Activated T-cell treated with anti-CD3 and anti-CD28 coated beads, Interleukin-2, amount 50 U/mL, for 1 hour (primary cell): ENCODE results near the gene ACAP1.
"Not testable (repeated sequence)": the region's sequence is repeated elsewhere in the genome, so short reads cannot be mapped to it uniquely, and the experiment has no call there.

Experiments used
- DNase-seq: peaks from one replicate; pipeline ENCODE4 v3.0.0-alpha.2; 2020

Gene ACAP1

GRCh38 chr17:7356756-7357155 lies 20.4 kb downstream of the ACAP1 start:
- no peak for DNase-seq

DNA sequence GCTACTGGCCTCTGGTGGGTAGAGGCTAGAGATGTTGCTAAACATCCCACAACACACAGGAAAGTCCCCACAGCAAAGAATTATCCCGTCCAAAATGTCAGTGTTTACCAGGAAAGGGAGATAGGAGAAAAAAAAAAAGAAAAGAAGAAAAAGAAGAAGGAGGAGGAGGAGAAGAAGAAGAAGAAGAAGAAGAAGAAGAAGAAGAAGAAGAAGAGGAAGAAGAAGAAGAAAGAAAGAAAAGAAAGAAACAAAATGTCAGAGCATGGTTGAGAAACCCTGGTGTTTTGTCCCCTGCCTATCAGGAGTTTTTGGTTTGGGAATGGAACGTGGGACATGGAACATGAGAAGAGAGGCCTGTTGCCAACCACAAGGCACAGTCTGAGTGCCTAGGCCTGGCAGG lies 21.1 kb downstream of the ACAP1 start:
- DNase-seq: no peak

- DNase-seq: no peak
Measured at GRCh38 chr17:7361906-7362305, 25.6 kb downstream of the ACAP1 start.

DNA sequence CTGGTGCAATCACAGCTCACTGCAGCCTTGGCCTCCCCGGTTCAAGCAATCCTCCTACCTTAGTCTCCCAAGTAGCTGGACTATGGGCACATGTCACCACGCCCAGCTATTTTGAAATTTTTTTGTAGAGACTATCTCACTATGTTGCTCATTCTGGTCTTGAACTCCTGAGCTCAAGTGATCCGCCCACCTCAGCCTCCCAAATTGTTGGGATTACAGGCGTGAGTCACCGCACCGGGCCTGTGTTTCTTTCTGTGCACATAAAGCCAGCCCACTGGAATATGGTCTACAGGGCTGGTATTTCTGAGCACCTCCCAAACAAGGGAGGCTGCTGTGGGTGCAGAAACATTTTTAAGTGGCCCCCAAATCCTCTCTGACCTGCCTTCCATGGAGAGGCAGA lies 27.0 kb downstream of the ACAP1 start:
- DNase-seq: no peak

GRCh38 chr17:7365963-7366362 lies 29.6 kb downstream of the ACAP1 start:
- DNase-seq: not testable (repeated sequence)

- no peak for DNase-seq
Measured at GRCh38 chr17:7367083-7367482, 30.8 kb downstream of the ACAP1 start.

GRCh38 chr17:7367918-7368598 lies 31.7 kb downstream of the ACAP1 start:
- DNase-seq: no peak

- DNase-seq: not testable (repeated sequence)
Measured at GRCh38 chr17:7368599-7368994, 32.3 kb downstream of the ACAP1 start.

- no peak for DNase-seq
Measured at GRCh38 chr17:7369825-7370224, 33.5 kb downstream of the ACAP1 start.

DNA sequence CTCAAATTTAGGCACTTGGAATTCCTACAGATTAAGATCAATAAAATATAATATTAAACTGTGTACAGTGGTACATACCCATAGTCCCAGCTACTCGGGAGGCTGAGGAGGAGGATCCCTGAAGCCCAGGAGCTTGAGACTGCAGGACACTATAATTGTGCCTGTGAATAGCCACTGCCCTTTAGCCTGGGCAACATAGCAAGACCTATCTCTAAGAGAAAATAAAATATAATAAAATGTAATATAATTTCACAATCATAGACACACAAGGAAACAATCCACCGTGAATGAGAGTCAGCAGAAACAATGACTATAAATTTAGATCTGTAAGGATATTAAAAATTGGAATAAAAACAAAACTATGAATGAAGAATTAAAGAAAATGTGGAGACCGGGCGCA lies 34.5 kb downstream of the ACAP1 start:
- no peak for DNase-seq

GRCh38 chr17:7374353-7374752 lies 38.0 kb downstream of the ACAP1 start:
- no peak for DNase-seq

- no peak for DNase-seq
Measured at GRCh38 chr17:7379134-7379533, 42.8 kb downstream of the ACAP1 start.

GRCh38 chr17:7380321-7380720 lies 44.0 kb downstream of the ACAP1 start:
- DNase-seq: no peak

DNA sequence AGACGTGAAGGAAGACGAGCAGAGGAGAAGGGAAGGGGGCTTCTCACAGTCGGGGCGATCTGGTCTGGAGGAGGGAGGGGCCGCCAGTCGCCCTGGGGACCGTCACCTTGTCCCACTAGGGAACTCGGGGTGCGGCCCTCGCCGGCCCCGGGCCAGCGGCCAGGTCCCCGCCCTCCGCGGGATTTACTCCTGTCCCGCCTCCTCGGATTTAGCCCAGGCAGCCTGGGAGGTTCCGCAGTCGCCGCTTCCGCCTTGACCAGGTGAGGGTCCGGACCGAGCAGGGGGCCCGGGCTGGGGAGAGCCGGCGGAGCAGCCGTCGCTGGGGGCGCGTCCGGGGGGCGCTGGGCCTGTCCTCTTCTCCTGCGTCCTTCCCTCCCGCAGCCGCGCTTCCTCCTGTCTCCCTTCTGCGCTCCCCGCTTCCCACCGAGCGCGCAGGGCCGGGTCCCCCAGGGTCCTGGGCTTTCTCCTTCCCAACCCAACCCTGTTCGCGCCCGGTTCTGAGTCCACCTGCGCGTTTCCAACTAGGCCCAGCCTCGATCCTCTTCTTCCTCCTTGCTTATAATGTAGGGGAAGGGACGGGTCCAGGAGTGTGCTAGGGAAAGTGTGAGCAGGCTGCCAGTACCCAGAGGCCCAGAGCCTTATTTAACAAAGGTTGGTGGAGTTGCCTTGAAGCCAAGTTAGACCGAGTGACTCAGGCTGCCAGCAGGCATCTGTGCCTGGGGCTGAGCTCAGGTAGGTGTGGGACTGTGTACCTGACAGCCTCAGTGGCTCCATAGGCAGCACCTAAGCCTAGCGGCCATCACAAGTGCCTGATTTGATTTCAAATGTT lies 44.7 kb downstream of the ACAP1 start, which contains the start of gene TNK1:
TSS of gene TNK1 (plus strand) at position 235 of the 829 bp plus-strand sequence. CDS start 1,838 bp downstream, outside the sequence.
- no peak for DNase-seq

- DNase-seq: no peak
Measured at GRCh38 chr17:7382901-7383300, 46.6 kb downstream of the ACAP1 start.

- no peak for DNase-seq
Measured at GRCh38 chr17:7383371-7383741, 47.0 kb downstream of the ACAP1 start.

DNA sequence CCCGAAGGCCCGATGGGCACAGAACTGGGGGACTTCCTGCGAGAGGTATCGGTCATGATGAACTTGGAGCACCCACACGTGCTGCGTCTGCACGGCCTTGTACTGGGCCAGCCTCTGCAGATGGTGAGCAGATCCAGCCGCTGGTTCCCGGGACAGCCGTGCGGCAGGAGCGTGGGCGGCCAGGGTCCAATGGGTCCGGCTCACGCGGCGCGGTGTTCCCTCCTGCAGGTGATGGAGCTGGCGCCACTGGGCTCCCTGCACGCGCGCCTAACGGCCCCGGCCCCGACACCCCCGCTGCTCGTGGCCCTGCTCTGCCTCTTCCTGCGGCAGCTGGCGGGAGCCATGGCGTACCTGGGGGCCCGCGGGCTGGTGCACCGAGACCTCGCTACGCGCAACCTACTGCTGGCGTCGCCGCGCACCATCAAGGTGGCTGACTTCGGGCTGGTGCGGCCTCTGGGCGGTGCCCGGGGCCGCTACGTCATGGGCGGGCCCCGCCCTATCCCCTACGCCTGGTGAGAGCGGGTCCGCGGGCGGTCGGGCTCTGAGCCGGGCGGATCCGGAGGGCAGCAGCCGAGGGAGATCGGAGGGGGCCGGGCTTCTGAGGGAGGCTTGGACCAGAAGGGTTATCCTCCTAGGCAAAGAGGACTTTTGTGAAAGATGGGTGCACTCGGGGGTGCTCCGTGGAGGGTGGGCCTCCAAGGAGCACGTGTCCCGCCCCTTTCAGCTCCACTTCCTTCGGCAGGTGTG lies 47.6 kb downstream of the ACAP1 start:
- DNase-seq: peak; percentile 88

GRCh38 chr17:7384489-7385081 lies 48.3 kb downstream of the ACAP1 start:
- DNase-seq: no peak

DNA sequence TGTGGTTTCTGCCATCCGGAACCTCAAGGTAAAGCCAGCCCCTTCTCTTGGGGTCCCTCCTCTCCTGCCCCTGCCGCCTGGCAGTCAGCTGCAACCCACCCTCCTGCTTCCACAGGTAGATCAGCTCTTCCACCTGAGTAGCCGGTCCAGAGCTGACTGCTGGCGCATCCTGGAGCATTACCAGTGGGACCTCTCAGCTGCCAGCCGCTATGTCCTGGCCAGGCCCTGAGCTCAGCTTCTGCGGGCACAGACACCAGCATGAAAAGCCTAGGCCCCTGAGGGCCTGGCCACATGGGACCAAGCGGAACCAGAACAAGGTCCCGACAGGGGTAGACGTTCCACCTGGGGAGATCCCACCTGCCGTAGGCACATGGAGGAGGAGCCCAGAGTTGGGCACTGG lies 52.5 kb downstream of the ACAP1 start:
- DNase-seq: no peak

DNA sequence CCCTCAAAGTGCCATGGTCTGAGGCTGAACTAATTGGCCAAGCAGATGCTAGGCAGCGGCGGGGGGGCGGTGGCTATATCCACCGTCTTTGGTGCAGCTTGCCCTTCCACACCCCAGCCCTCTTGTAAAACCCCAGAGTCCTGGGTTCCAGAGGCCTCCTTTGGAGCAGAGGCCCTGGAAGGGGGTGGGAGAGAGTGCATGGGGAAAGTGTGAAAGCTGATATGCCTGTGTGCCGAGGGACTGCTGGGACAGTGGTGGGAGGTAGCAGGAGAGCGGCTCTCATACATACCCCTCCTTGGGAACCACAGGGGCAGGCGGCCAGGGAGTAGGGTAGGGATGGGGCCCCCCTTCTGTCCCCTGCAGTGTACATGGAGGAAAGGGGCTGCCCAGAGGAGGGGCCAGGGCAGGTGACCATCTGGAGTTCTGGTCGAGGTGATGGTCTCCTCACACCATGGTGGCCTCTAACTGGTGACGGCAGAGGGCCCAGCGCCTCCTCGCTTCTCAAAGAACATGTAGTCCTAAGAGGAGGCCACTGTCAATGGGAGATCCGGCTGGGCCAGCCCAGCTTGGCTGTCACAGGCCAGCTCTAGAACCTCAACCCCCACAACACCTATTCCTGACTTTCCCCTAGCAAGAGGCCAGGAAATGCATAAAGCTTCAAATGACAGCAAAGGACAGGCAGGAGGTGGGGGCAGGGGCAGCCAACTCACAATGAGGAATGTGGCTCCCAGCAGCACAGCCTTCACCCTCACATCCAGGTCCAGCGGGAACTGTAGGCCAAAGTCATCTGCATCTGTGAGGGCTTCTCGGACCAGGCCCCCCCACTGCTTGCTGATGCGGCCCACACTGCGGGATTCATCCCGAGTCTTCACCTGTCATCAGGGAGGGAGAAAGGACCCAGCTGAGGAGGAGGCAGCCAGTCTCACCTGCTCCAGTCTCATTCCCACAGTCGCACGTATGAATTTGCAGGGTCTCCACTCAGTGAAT lies 53.9 kb downstream of the ACAP1 start:
- no peak for DNase-seq

DNA sequence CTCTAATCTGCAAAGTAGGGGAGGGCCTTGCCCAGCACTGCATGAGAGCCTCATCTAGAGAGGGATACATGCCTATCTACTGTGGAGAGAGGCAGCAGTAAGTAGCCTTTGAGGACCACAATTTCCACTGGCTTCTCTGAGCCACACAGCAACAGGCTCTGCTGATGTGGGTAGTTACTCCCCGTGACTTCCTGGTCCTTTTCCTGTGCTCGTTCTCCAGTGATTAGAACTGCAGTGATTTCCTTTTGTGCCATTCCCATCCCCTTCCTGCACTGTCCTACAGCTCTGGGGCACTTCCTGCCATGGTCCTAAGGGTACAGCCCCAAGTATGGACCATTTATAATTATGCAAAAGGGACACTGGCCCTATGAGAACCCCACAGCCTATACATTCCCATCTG lies 55.0 kb downstream of the ACAP1 start:
- DNase-seq: no peak
